Body of pancreas (tissue), 4 donors: ENCODE results near the gene ZFP62. TPM values are rescaled to one million over a fixed set of nuclear protein-coding genes. Genes with fewer than 3 reads are reported as not detected.

ENCODE experiments used
- ATAC-seq: fragments of 150-250 bp; one replicate; pipeline ENCODE4 v1.9.1; 2016
- DNase-seq, 4 donors: peaks; one replicate each; pipeline ENCODE4 v3.0.0-alpha.2; 2019
- H3K27ac ChIP-seq, 4 donors: fragments of 200-600 bp; sonication (generic); 1 replicate in 3 of 4; 2 replicates in 1 of 4; pipeline versions ENCODE4 v1.5.1 to v1.6.1; 2016 to 2019; ENCODE audit warnings: mild to moderate bottlenecking in 1 of 4, mixed read lengths in 1 of 4, moderate library complexity in 1 of 4
- H3K27me3 ChIP-seq, 2 donors: fragments of 200-600 bp; sonication (generic); one replicate each; pipeline ENCODE4 v1.6.0; 2016; ENCODE audit warnings: mild to moderate bottlenecking in 1 of 2
- H3K36me3 ChIP-seq, 2 donors: fragments of 200-600 bp; sonication (generic); replicated peaks in 1 of 2; 2 replicates each; pipeline ENCODE4 v1.5.1; 2016; ENCODE audit warnings: low read depth in 2 of 2; ENCODE audit not compliant: insufficient read depth in 1 of 2
- H3K4me1 ChIP-seq: fragments of 200-600 bp; sonication (generic); one replicate; pipeline ENCODE4 v1.6.0; 2016
- H3K4me3 ChIP-seq, 2 donors: fragments of 200-600 bp; sonication (generic); 1 replicate in 1 of 2; 2 replicates in 1 of 2; pipeline ENCODE4 v1.5.1; 2016 to 2019
- H3K9me3 ChIP-seq, 3 donors: fragments of 200-600 bp; sonication (generic); 1 replicate in 2 of 3; 2 replicates in 1 of 3; pipeline ENCODE4 v1.5.1; 2016
- CTCF ChIP-seq, 7 experiments: fragments of 450-650 bp in 4 of 7; fragments of 200-600 bp in 3 of 7; sonication (generic) in 3 of 7; IDR thresholded peaks; one replicate each; pipeline ENCODE4 v1.5.1; 2016 to 2019; ENCODE audit warnings: antibody characterized with exemption in 7 of 7
- POLR2A ChIP-seq, 3 donors: fragments of 450-650 bp; IDR thresholded peaks; one replicate each; pipeline ENCODE4 v1.6.1; 2016; ENCODE audit warnings: antibody characterized with exemption in 3 of 3, mild to moderate bottlenecking in 2 of 3
- WGBS, 2 donors: methylation state at CpG; one replicate each; pipeline ENCODE4 v1.1.5; 2017; 5-methylcytosine and 5-hydroxymethylcytosine counted together
- intact Hi-C: fragments of 100-400 bp; cut with DNase I; formaldehyde crosslinking; loops from one replicate; pipeline ENCODE4 v1.15.1; 2023
- total RNA-seq, 2 donors: library from RNA; depleted of rRNA; stranded (reverse); fragments of >200 nt; gene quantifications; one replicate each; pipeline ENCODE4 v1.1.0, GENCODE V29; 2016

The ZFP62 gene
- total RNA-seq, 2 donors from 2014 or later = 17.1 to 24.6 TPM

GRCh38 chr5:180874804-180875582, 13.9 kb upstream of the ZFP62 start:
- no peak overlapping the region for H3K4me3 ChIP-seq
- no peaks in the 10 kb centered on the region for H3K27me3 ChIP-seq
- peak overlapping the region; percentile 20 to 73 (median 63) for H3K27ac ChIP-seq
- TF ChIP-seq POLR2A (IDR thresholded peaks at IDR 0.05) (peak in 1 of 3 donors; percentile 32), CTCF (IDR thresholded peaks at IDR 0.05) (no peak)
- peaks cover 46% of the 10 kb centered on the region for H3K4me1 ChIP-seq
- peak; percentile 66 for ATAC-seq
- peak in 3 of 4 donors; percentile 26 to 43 (median 30) for DNase-seq
- no peaks in the 10 kb centered on the region for H3K36me3 ChIP-seq
- WGBS, 2 donors = 45 to 48% methylated on average over 8 to 12 of the region's 12 CpGs
- intact Hi-C loops = no loop called here
- no peaks in the 10 kb centered on the region for H3K9me3 ChIP-seq

GRCh38 chr5:180873615-180874520, 12.8 kb upstream of the ZFP62 start:
- Histone ChIP-seq H3K36me3 (no peaks in the 10 kb centered on the region), H3K4me1 (peaks cover 50% of the 10 kb centered on the region), H3K27ac (peak overlapping the region in 3 of 4 donors; percentile 57 to 73 (median 69)), H3K4me3 (no peak overlapping the region), H3K9me3 (no peaks in the 10 kb centered on the region), H3K27me3 (no peaks in the 10 kb centered on the region)
- peak; percentile 56 for ATAC-seq
- TF ChIP-seq CTCF (IDR thresholded peaks at IDR 0.05) = no peak
- TF ChIP-seq POLR2A (IDR thresholded peaks at IDR 0.05) = no peak
- intact Hi-C loops = no loop called here
- 64 to 69% methylated on average over 13 of the region's 13 CpGs for WGBS, 2 donors
- DNase-seq = peak; percentile 51 to 76 (median 72)

GRCh38 chr5:180872419-180872818, 11.3 kb upstream of the ZFP62 start:
- Histone ChIP-seq H3K36me3 (no peaks in the 10 kb centered on the region), H3K4me1 (peaks cover 50% of the 10 kb centered on the region), H3K27ac (no peak overlapping the region), H3K27me3 (no peaks in the 10 kb centered on the region), H3K4me3 (no peak overlapping the region), H3K9me3 (no peaks in the 10 kb centered on the region)
- DNase-seq = no peak
- no peak for ATAC-seq
- WGBS, 2 donors = 88 to 91% methylated on average over 8 to 9 of the region's 9 CpGs
- no peak for TF ChIP-seq CTCF (IDR thresholded peaks at IDR 0.05)
- TF ChIP-seq POLR2A (IDR thresholded peaks at IDR 0.05) = no peak
- intact Hi-C loops = no loop called here

- peak overlapping the region in 3 of 4 donors; percentile 38 to 57 (median 49) for H3K27ac ChIP-seq
- H3K4me3 ChIP-seq = no peak overlapping the region
- H3K36me3 ChIP-seq = no peaks in the 10 kb centered on the region
- TF ChIP-seq POLR2A (IDR thresholded peaks at IDR 0.05) (no peak), CTCF (IDR thresholded peaks at IDR 0.05) (no peak)
- peaks cover 56% of the 10 kb centered on the region for H3K4me1 ChIP-seq
- intact Hi-C loops = no loop called here
- H3K27me3 ChIP-seq = no peaks in the 10 kb centered on the region
- 75 to 77% methylated on average over 15 to 16 of the region's 16 CpGs for WGBS, 2 donors
- no peak for DNase-seq
- ATAC-seq = no peak
- no peaks in the 10 kb centered on the region for H3K9me3 ChIP-seq
Measured at GRCh38 chr5:180870276-180871068, 9.4 kb upstream of the ZFP62 start.
